ENCODE results near the gene EML2. TPM values are rescaled to one million over a fixed set of nuclear protein-coding genes. Genes with fewer than 3 reads are reported as not detected.

Gene EML2
- total RNA-seq, 1 donor from 2014 or later: 36.9 TPM

- Mint-ChIP-seq H3K4me3 (peak overlapping the region; percentile 70), H3K27me3 (ENCODE audit: low read depth) (peaks cover 9% of the 10 kb centered on the region), H3K27ac (peak overlapping the region; percentile 95), H3K4me1 (peaks cover 35% of the 10 kb centered on the region), H3K36me3 (no peaks in the 10 kb centered on the region), H3K9me3 (no peaks in the 10 kb centered on the region)
- DNase-seq (ENCODE audit: low spot score in 2 of 2, unreplicated experiment in 2 of 2): peak; percentile 80 to 87
- no peak for TF ChIP-seq CTCF (IDR thresholded peaks at IDR 0.05; ENCODE audit: unreplicated experiment)
Measured at GRCh38 chr19:45645631-45646344, 6.6 kb upstream of the EML2 start.

GRCh38 chr19:45645068-45645630, 6.0 kb upstream of the EML2 start:
- TF ChIP-seq CTCF (IDR thresholded peaks at IDR 0.05; ENCODE audit: unreplicated experiment): no peak
- Mint-ChIP-seq H3K9me3 (no peaks in the 10 kb centered on the region), H3K36me3 (no peaks in the 10 kb centered on the region), H3K27ac (no peak overlapping the region), H3K27me3 (ENCODE audit: low read depth) (peaks cover 9% of the 10 kb centered on the region), H3K4me3 (peak overlapping the region; percentile 70), H3K4me1 (peaks cover 37% of the 10 kb centered on the region)
- DNase-seq (ENCODE audit: low spot score in 2 of 2, unreplicated experiment in 2 of 2): no peak

- peaks cover 9% of the 10 kb centered on the region for H3K27me3 Mint-ChIP-seq (ENCODE audit: low read depth)
- TF ChIP-seq CTCF (IDR thresholded peaks at IDR 0.05; ENCODE audit: unreplicated experiment): no peak
- H3K36me3 Mint-ChIP-seq: no peaks in the 10 kb centered on the region
- peak overlapping the region; percentile 66 for H3K4me3 Mint-ChIP-seq
- H3K4me1 Mint-ChIP-seq: peaks cover 37% of the 10 kb centered on the region
- H3K27ac Mint-ChIP-seq: peak overlapping the region; percentile 45
- no peaks in the 10 kb centered on the region for H3K9me3 Mint-ChIP-seq
- no peak for DNase-seq (ENCODE audit: low spot score in 2 of 2, unreplicated experiment in 2 of 2)
Measured at GRCh38 chr19:45643927-45644771, 5.0 kb upstream of the EML2 start.

- peaks cover 9% of the 10 kb centered on the region for H3K27me3 Mint-ChIP-seq (ENCODE audit: low read depth)
- H3K4me1 Mint-ChIP-seq: peaks cover 45% of the 10 kb centered on the region
- peak overlapping the region; percentile 66 for H3K4me3 Mint-ChIP-seq
- peak overlapping the region; percentile 50 for H3K27ac Mint-ChIP-seq
- TF ChIP-seq CTCF (IDR thresholded peaks at IDR 0.05; ENCODE audit: unreplicated experiment): peak; percentile 99
- H3K9me3 Mint-ChIP-seq: no peaks in the 10 kb centered on the region
- DNase-seq (ENCODE audit: low spot score in 2 of 2, unreplicated experiment in 2 of 2): peak; percentile 66 to 97
- H3K36me3 Mint-ChIP-seq: no peaks in the 10 kb centered on the region
Measured at GRCh38 chr19:45643024-45643926, 4.1 kb upstream of the EML2 start.

Data from mesothelial cell of epicardium (in vitro differentiated cells).